ENCODE measurements around the gene MYL3. TPM values are rescaled to one million over a fixed set of nuclear protein-coding genes. Genes with fewer than 3 reads are reported as not detected.
A peak's percentile ranks its signal among the peaks of the same experiment; 100 is the strongest.

Gene MYL3
- total RNA-seq, 3 donors from 2014 or later (not counting 1 experiment from before 2014, with no cell fraction given): not detected

GRCh38 chr3:46846624-46847542 is 16.4 kb downstream of the MYL3 start:
- Mint-ChIP-seq H3K36me3 (peaks cover 3% of the 10 kb centered on the region), H3K4me1 (peaks cover 0 to 14% of the 10 kb centered on the region in 2 donors), H3K9me3 (no peaks in the 10 kb centered on the region), H3K4me3 (peak overlapping the region; percentile 84), H3K27ac (peak overlapping the region; percentile 23 to 91), H3K27me3 (ENCODE audit: low read depth in 2 of 2) (no peaks in the 10 kb centered on the region)
- no peaks in the 10 kb centered on the region for H3K9me3 ChIP-seq (ENCODE audit: control insufficient read depth, insufficient read depth, low read length)
- peak overlapping the region; percentile 68 for H3K4me3 ChIP-seq (ENCODE audit: low read length)
- no peaks in the 10 kb centered on the region for H3K36me3 ChIP-seq (ENCODE audit: control insufficient read depth, insufficient read depth, low read length)
- H3K27me3 ChIP-seq (ENCODE audit: control insufficient read depth, insufficient read depth, low read length): no peaks in the 10 kb centered on the region
- peak overlapping the region; percentile 41 for H3K27ac ChIP-seq (ENCODE audit: low read length)
- DNase-seq (no peak), ATAC-seq (no peak)
- TF ChIP-seq CTCF (IDR thresholded peaks at IDR 0.05): no peak
- intact Hi-C loops (cut with micrococcal nuclease): no loop called here
- WGBS (ENCODE audit: insufficient coverage): 94% methylated on average over 9 of the region's 9 CpGs
- H3K4me1 ChIP-seq (ENCODE audit: control insufficient read depth, insufficient read depth, low read length): peaks cover 18% of the 10 kb centered on the region

DNA sequence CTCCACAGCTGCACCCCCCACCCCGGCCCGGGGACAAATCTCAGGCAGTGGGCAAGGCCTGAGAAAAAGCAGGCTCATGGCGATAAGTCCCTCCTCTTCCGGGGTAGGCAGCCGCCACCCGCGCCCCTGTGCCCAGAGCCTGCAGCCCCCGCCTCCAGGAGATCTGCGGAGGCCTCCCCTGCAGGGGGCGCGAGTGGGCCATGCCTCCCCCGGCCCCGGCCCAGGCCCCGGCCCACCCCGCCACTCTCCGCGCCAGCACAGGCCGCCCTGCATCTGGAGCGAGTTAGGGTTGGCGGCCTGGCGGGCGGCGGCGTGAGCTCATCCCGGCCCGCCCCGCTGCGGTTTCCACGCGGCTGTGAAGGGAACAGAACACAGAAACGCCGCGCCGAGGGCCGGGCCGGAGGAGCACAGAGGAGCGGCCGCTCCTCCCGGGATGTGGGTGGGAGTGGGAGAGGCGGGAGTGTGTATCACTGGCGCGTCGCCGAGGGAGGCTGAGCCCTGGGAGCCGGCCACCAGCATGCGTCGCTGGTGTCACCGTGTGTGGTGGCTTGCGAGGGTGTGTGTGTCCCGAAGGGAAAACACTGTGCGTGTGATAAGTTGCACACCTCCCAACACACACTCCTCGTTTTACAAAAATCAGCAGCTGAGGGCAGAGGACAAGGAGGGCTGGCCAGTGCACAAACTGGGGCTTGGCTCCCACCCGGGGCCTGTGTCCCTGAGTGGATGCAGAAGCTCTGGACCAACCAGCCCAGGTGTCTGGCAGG is 17.2 kb downstream of the MYL3 start:
- peaks cover 3% of the 10 kb centered on the region in 2 donors for H3K9me3 Mint-ChIP-seq
- H3K9me3 ChIP-seq (ENCODE audit: control insufficient read depth, insufficient read depth, low read length): peaks cover 3% of the 10 kb centered on the region
- H3K4me3 Mint-ChIP-seq: peak overlapping the region; percentile 84
- peak overlapping the region; percentile 68 for H3K4me3 ChIP-seq (ENCODE audit: low read length)
- H3K4me1 Mint-ChIP-seq: peaks cover 0 to 14% of the 10 kb centered on the region in 2 donors
- peak overlapping the region; percentile 23 to 91 for H3K27ac Mint-ChIP-seq
- TF ChIP-seq CTCF (IDR thresholded peaks at IDR 0.05): peak; percentile 65
- ATAC-seq (peak; percentile 91 to 92 (median 92)), DNase-seq (peak; percentile 73 to 86)
- H3K4me1 ChIP-seq (ENCODE audit: control insufficient read depth, insufficient read depth, low read length): peaks cover 18% of the 10 kb centered on the region
- H3K27me3 Mint-ChIP-seq (ENCODE audit: low read depth in 2 of 2): no peaks in the 10 kb centered on the region
- H3K27ac ChIP-seq (ENCODE audit: low read length): peak overlapping the region; percentile 41
- peaks cover 11% of the 10 kb centered on the region for H3K36me3 Mint-ChIP-seq
- intact Hi-C loops (cut with micrococcal nuclease): loop anchor here (2.0 kb wide), 1 partner anchor 17 kb away; no protein-coding TSS in a partner anchor
- no peaks in the 10 kb centered on the region for H3K36me3 ChIP-seq (ENCODE audit: control insufficient read depth, insufficient read depth, low read length)
- no peaks in the 10 kb centered on the region for H3K27me3 ChIP-seq (ENCODE audit: control insufficient read depth, insufficient read depth, low read length)
- WGBS (ENCODE audit: insufficient coverage): 2% methylated on average over 47 of the region's 53 CpGs

DNA sequence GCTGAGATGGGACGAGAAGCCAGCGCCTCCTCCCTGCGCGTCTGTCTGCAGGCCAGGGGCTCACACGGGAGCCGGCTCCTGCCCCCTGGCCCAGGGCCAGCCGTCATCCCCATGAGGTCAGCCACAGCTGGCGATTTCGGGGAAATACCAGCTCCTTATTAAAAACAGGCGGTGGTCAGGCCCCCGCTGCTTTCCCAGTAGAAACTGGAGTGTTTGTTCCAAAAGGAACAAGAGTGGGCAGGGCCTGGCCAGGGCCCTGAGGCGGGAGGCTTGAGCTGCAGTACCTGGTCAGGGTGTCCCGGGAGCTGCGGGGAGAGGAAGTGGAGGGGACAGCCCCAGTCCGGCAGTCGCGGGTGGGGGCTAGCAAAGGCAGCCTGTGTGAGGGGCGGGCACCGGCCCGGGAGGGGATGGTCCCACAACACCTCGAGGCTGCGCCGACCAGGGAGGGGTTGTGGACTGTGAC is 17.8 kb downstream of the MYL3 start:
- WGBS (ENCODE audit: insufficient coverage): 8% methylated on average over 23 of the region's 23 CpGs
- H3K27ac ChIP-seq (ENCODE audit: low read length): peak overlapping the region; percentile 27
- peak; percentile 49 to 56 (median 55) for ATAC-seq

More for the DNA sequence above, 17.8 kb downstream of the MYL3 start:
- peak in 1 of 2 donors; percentile 28 for DNase-seq
- H3K27me3 ChIP-seq (ENCODE audit: control insufficient read depth, insufficient read depth, low read length): no peaks in the 10 kb centered on the region
- Mint-ChIP-seq H3K4me1 (peaks cover 0 to 14% of the 10 kb centered on the region in 2 donors), H3K27me3 (ENCODE audit: low read depth in 2 of 2) (no peaks in the 10 kb centered on the region), H3K9me3 (peaks cover 4% of the 10 kb centered on the region in 2 donors), H3K36me3 (peaks cover 17% of the 10 kb centered on the region), H3K4me3 (peak overlapping the region; percentile 84), H3K27ac (peak overlapping the region in 1 of 2 donors; percentile 91)
- no peaks in the 10 kb centered on the region for H3K36me3 ChIP-seq (ENCODE audit: control insufficient read depth, insufficient read depth, low read length)
- H3K9me3 ChIP-seq (ENCODE audit: control insufficient read depth, insufficient read depth, low read length): peaks cover 3% of the 10 kb centered on the region
- TF ChIP-seq CTCF (IDR thresholded peaks at IDR 0.05): no peak
- peak overlapping the region; percentile 68 for H3K4me3 ChIP-seq (ENCODE audit: low read length)
- H3K4me1 ChIP-seq (ENCODE audit: control insufficient read depth, insufficient read depth, low read length): peaks cover 18% of the 10 kb centered on the region
- intact Hi-C loops (cut with micrococcal nuclease): loop anchor here (2.0 kb wide), 1 partner anchor 17 kb away; no protein-coding TSS in a partner anchor

Measured in natural killer cell (primary cell).